DMS79 (cell line): ENCODE results near the gene PLEKHA6.

Experiments
- DNase-seq: peaks from one replicate; lab custom pipeline; 2025; lab: John Stamatoyannopoulos, UW

PLEKHA6 gene

DNA sequence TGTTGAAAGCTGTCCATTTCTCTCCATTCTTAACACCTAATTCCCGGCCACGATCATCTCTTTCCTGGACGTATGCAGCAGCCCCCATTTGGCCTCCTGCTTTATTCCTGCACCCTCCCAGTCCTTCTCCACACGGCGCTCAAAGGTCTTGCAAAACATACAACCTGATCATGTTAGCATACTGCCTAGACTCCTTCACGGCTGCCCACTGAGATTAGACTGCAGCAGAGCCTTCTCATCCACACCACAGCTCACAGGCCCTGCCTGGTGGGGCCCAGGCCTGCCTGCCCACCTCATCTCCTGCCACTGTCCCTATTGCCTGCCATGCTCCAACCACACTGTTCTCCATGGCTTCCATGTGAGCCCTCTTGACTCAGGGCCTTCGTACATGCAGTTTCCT is 148.7 kb downstream of the PLEKHA6 start:
- no peak for DNase-seq

DNA sequence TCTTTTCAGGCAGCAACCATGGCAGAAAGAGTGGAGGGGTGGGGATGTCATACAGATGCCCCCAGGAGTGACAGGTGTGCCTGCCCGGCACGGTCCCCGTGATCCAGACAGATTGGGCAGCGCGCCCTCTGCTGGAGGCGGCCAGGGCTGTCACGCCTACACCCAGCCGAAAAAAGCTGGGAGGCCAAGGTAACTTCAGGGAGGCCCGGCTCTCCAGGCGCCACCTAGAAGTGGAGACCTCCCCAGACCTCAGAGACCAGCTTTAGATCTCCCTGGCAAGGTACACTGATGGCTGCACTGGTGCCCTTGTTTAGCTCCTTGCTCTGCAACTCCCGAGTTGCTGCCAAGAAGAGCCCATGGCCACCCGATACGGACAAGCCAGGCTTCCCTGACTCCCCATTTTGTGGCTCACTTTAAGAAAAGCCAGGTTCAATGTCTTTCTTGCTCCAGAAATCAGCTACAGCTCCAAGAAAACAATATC is 152.6 kb downstream of the PLEKHA6 start:
- DNase-seq = no peak

DNA sequence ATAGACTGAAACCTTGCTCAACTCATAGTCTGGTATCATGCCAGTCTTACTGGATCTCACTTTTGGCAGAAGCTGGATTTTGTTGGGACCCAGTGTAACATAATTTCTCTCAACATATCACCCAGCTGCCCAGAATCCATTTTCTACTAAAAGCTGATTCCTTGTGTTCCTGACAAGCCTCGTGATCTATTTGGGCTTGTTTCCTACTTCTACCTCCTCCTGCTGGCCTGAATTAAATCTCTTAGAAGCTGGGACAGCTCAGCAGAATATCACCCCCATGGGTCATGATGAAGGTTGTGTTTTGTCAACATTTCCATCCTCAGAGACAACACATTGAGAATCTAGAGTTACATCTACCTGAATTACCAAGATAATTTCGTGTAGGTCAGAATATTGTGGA is 153.6 kb downstream of the PLEKHA6 start:
- DNase-seq = no peak

DNA sequence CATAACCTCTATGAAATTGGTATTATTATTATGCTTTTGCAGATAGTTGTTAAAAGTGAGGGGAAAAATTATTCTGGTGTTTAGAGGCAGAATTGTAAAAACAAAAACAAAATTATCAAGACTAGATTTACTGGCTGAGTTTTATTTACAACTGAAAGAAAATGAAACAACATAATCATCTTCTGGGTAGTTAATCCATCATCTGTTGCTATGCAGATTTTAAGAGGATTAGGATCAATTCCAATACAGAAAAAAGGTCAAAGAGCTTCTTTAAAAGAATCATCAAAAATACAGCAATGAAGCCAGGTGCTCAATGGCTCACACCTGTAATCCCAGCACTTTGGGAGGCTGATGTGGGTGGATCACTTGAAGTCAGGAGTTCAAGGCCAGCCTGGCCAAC is 154.2 kb downstream of the PLEKHA6 start:
- no peak for DNase-seq

DNA sequence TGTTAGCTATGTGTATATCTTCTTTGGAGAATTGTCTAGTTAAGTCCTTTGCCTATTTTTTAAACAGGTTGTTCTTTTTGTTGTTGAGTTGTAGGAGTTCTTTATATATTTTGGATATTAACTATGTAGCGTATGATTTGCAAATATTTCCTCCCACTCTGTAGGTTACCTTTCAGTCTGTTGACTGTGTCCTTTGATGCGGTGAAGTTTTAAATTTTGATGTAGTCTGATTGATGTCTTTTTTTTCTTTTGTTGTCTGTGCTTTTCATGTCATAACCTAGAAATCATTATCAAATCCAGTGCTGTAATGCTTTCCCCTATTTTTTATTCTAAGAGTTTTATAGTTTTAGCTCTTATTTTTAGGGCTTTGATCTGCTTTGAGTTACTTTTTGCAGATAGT is 154.8 kb downstream of the PLEKHA6 start:
- DNase-seq = no peak

DNA sequence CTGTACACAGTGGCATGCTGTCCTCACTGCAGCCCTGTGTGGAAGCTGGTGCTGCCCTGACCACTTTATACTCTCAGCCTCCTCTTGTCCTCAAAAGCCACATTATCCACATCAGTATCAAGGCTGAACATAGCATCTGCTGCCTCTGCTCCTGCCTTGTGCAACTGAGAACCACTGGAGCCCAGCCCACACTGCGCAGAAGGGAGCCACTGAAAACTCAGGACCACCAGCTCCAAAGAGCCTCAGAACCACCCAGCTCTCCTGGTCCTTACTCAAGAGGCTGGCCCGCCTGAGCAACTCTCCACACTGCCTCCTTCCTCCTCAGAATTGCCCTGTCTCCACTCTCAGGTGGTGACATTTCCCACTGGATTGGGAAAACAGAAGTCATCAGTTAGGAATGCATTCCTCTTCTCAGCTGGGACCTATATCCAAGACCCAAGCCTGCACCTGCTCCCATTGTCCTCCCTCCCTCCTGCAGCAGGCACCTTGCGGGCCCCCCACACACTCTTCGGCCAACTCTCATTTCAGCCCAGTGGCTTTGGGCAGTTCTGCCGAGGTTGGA is 156.4 kb downstream of the PLEKHA6 start:
- DNase-seq = no peak

DNA sequence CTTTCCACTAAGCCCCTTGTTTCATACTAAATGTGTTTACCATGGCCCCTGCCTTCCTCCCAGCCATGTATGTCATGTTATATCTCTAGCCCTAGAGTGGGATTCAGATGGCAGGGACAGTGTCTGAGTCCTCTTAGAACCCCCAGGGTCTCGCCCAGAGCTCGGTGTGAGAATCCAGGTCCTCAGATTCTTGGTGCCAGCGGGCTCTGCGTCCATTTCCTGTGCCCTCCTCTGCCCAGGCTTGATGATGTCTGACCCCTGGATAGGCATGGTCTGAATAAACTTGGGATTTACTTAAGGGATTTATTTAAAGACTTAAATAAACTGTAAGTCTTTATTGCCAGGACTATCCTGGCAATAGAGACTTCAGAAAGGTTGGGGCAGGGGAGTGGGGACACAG is 157.2 kb downstream of the PLEKHA6 start:
- DNase-seq = no peak

DNA sequence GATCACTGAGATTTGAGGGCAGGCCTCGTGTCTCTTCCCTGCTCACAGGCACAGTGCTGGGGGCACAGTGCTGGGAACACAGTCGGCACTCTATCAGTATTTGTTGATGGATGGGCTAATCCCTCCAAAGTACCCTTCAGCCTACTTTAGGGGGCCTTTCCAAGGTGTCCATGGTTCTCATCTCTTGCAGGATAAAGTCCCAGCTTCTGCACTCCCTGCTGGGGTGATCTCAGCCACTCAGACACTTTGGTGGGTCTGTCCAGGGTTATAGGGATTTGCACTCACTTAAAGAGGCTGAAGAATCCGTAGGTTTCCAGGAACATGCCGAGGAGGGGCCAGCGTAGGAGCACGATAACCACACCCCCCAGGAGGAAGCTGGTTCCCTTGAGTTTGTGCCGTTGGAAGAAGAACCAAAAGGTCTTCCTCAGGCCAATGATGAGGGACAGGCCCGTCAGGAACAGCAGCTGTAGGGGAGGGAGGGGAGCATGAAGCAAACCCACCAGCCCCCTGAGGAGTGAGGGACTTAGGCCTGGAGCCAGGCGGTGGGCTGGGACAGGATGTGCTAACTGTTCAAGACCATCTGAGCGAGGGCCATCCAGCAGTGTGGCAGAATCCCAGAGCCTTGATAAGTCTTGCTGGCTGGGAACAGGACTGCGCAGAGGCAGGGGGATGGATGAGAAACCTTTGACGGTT is 158.2 kb downstream of the PLEKHA6 start:
- no peak for DNase-seq

DNA sequence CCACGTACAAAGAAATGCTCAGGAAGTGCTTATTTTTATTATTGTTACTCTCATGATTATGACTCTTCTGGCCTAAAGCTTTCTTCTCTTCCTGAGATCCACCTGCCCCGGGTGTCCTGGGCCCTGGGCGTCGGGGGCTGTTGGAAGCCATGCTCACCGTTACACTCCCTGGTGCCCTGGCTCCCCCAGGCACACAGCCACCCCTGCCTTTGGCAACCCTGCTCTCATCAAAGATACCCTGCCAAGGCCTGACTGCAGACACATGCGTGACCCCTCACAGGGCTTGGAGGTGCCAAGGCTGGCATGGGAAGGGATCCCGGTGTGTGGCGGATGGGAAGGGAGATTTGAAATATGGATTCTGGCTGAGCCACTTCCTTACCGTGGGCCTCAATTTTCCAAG is 160.2 kb downstream of the PLEKHA6 start:
- no peak for DNase-seq

DNA sequence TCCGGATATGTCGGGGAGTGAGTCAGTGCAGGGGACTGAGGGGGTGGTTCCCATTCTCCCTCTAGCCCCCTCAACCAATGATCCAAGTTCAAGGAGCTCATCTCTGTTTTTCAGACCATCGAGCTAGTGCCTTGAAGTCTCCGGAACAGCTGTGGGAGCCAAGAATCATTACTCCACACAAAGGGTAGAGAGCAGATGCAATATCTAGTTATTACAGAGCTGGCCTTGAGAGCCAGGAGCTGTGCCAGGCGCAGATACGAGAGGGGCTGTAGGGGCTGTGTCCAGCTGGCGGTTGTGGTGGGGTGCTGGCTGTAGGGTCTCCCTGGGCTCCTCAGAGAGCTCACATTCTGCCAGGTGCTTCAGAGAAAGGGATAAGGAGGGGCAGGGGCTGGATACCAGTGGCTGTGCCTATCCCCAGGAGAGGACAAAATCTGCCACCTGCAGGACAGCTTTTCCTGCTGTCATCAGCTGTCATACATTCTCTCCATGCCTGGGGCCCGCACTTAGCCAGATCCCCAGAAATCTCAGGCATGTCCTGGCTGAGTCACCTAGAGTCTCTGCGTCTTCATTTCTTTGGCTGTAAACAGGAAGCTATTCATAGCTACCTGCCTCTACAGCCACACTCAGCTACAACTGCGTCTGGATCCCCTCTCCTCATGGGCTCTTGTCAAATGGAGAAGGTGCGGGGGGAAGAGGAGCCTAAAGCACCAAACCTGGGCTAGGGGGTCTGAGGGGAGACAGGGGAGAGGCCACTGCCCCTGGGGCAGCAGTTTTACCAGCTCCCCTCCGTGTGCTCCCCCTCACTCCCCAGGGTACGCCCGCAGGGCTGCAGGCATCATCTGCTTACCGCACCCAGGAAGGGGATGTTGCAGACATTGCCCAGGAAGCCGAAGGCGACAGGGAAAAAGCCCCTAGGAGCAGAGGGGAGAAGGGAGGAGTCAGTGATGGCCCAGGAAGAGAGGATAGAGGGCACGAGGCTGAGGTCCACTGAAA is 161.1 kb downstream of the PLEKHA6 start:
- DNase-seq = no peak

DNA sequence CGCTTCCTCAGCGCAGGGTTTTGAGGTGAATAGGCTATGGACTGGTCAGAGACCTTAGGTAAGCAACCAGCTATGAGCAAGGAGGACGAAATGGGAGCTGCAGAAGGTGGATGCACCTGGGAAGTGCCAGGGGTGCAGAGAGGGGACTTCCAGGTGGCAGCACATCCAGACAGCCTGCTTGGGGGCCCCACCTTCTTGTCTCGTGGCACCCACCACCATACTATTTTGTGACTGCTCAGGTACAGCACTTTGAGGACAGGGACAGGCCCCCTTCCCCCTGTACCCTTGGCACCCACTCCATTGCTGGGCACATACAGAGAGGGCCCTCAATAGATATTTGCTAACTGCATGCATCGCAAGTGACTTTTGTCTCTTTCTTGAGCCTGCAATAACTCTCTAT is 162.7 kb downstream of the PLEKHA6 start:
- DNase-seq = no peak

DNA sequence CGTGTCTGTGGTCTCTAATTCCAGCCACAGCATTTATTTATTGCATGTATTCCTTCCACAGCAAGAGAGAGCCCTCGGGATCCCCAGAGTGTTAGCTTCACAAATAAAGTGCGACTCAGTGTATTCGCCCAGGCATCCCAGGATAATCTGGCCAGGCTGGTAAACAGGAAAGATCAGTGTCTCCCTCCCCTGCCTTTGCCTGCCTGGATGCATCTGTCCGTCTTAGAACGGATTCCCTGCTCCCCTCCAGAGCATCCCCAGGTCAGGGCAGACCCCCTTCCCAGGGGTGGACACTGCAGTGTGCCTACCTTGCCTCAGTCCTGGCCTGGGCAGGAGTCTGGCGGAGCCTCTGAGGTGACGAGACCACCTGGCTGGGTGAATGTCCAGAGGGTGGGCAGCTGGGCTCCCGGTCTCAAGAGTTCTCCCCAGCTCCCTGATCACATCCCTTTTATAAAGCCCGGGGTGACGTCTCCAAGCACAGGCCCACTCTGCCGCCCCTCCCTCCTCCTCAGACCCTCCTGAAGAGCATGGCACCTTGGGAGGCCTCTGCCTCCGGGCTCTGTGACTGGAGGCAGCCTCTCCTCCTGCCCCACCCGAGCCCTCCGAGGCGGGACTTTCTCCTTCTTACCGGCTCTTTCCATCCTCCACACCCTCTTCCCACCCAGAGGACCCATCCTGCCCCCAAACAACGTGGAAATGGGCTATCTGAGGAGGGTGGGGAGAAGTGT is 163.5 kb downstream of the PLEKHA6 start, which contains the start of gene KISS1:
KISS1 (minus strand) TSS at position 424 of the 728 bp plus-strand sequence. CDS start 3,615 bp downstream, outside the sequence.
- no peak for DNase-seq

DNA sequence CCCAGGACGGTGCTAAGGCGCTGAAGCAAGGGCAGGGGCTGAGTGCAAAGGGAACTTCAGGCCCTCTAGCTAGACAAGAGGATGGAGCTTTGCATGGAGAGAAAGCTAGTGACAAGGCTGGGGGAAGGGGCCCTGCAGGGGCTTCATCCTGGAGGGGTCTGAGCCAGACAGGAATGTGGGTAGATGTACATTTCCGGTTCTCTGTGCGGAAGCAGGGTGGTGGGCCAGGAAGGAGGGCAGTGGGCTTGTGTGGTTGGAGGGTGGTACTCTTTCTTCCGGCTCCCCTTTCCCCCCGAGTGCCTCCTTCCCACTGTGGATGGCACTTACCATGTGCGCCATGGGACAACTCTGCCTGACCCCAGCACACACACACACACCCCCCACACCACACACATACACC is 165.0 kb downstream of the PLEKHA6 start:
- DNase-seq = no peak

DNA sequence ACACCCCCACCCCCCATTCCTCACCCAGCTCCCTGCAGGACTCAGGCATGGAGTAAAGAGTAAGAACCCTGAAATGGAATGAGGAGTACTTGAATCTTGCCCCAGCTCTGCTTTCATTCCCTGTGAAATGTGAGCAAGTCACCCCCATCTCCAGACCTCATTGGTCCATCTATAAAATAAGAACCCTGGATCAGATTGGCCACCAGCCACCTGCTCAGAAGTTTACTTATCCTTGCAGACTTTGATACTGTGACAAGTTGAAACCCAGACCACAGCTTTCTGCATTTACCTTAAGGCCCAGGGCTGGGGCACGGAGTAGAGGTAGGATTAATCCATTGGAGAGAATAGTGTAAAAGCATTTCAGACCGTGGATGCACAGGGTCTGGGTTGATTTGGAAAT is 165.6 kb downstream of the PLEKHA6 start:
- no peak for DNase-seq

DNA sequence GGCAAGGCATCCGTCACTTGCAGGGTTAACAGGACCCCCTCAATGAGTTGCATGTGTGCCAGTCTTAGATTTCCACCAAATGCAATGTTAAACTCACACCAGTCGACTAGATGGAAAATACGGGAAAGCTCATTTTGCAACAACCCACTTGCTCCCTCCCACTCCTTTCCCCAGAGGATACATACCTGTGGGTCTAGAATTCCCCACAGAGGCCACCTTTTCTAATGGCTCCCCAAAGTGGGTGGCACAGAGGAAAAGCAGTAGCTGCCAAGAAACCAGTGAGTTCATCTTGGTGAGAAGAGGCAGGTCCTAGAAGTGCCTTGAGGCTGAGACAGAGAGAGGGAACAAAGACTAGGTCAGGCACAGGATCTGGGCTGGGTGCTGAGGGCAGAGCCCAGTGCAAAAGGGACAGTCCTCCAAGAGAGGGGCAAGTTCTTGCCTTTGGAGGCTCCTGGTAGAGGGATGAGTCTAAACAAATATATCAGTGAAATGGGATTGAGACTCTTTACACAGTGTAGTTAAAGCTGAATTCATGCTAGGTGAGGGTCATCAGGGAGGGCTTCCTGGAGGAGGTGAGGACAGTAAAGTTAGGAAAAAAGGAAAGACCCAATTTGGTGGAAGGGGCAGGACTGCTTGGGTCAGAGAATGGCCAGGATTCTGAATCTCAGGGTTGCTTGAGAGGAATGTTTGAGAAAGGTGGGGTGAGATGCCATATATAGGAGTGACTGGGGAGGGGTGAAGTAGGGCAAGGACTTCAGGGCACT is 167.0 kb downstream of the PLEKHA6 start:
- DNase-seq = no peak

DNA sequence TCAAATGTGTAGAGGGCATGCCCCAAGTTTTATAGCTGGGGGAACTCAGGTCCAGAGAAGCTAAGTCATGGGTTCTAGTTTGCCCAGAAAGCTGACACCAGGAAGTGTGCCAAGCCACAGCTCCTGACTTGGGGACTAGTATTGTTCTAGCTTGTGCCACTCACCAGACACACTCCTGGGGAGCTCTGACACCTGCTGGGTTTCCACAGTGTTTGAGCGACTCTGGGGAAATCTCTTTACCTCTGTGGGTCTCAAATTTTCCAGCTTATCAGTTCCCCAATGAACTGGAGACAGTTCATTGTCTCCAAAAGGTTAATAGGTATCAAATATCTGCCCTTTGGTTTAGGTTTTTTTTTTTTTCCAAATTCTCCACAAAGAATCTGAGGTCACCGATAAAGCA is 167.7 kb downstream of the PLEKHA6 start:
- DNase-seq = no peak

DNA sequence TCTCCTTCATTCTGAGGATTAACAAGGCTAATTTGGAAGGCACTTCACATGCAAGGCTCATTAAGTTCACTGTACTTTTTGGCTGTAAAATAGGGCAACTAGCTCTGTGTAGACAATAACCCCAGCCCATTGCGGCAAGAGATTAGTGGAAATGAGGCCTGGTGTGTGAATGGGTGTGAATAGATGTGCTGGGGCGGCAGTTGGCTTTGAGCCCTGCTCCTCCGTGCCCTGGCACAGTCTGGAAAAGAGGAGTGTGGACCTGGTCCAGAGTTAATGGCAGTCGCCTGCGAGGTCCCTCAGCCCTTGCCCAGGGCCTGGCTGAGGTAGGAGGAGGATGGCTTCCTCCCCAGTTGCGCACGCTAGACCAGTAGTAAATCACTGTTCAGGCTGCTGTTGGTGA is 168.3 kb downstream of the PLEKHA6 start:
- peak; percentile 50 for DNase-seq

DNA sequence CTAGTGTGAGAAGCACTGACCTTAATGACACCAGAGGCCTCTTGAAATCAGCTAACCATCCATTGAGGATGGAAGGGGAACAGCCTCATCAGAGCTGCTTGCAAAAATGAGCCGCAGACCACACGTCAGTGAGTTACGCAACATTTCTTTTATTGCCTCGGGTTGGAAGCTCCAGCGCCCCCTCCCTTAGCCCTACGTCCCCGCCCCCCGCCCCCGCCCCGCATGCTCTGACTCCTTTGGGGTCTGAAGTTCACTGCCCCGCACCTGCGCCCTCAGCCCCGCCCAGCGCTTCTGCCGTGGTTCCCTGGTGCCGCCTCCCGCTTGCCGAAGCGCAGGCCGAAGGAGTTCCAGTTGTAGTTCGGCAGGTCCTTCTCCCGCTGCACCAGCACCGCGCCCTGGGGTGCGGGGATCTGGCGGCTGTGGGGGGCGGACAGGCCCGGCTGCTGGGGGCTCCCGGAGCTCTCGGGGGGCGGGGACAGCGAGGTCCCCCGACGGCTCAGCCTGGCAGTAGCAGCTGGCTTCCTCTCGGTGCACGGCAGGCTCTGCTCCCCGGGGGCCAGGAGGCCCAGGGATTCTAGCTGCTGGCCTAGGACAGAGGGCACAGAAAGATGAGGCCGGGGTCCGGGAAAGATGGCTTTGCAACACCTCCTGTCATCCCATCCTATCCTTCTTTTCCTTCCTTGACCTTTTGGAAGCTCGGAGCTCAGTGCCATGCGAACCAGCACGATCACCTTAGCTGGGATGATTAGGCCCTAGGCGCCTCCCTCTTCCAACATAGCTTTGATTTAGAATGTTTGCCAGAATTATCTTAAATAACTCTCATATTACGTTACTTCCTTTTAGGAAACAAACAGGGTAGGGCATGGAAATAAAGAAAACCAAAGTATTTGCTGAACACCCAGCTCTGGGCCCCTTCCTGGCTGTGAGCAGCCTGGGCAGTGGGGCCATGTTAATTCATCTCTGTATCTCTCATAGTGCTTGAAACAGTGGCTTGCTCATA is 169.2 kb downstream of the PLEKHA6 start:
- DNase-seq = no peak

DNA sequence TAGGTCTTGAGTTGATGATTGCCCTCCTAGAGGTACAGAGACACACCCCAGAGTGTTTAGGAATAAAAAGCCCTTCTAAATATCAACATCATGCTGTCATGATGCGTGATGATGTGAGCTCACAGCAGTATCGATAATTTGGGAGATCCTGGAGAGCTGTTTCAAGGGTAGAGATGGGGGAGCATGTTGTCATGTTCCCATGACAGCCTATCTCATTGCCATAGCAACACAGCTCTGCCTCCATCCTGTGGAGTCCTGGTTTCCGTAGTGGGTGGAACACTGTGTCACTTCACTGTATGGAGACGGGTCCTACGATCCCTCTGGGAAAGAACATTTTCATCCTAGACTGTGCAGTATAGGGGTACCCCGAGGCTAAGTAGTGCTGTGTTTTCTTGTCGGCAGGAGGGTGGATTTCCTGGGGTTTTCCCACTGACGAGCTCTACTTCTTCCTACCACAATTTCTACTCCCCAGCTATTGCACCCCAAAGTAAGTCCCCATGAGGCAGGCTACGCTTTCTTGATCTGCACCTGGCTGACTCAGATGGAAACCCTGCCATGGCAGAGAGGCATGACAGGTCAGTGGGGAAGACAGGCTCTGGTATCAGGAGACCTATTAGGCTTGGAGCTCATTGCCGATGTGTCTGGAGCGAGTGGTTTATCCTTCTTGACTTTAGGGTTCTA is 170.6 kb downstream of the PLEKHA6 start:
- DNase-seq = no peak
